AG09309 (cell line): Measurements from ENCODE around the gene RBM43.

ENCODE experiments used
- DNase-seq: peaks from one replicate; pipeline ENCODE4 v3.0.0-alpha.2; 2010; ENCODE audit warnings: low read depth
- H3K4me3 ChIP-seq: 2 replicates; pipeline ENCODE4 v1.5.1; 2011; ENCODE audit warnings: mild to moderate bottlenecking, low read depth, low read length, moderate library complexity; ENCODE audit not compliant: control insufficient read depth
- CTCF ChIP-seq: IDR thresholded peaks from 2 replicates; pipeline ENCODE4 v1.5.1; 2011; ENCODE audit warnings: mild to moderate bottlenecking, low read depth, low read length, inconsistent platforms; ENCODE audit not compliant: insufficient read depth, control insufficient read depth; ENCODE audit errors: missing control alignments

The RBM43 gene

GRCh38 chr2:151282401-151282800 lies 20.7 kb upstream of the RBM43 start:
- no peak for TF ChIP-seq CTCF
- no peak overlapping the region for H3K4me3 ChIP-seq
- DNase-seq, result no peak

- no peak for TF ChIP-seq CTCF
- DNase-seq, result no peak
- H3K4me3 ChIP-seq, result no peak overlapping the region
Measured at GRCh38 chr2:151280271-151280670, 18.6 kb upstream of the RBM43 start.

DNA sequence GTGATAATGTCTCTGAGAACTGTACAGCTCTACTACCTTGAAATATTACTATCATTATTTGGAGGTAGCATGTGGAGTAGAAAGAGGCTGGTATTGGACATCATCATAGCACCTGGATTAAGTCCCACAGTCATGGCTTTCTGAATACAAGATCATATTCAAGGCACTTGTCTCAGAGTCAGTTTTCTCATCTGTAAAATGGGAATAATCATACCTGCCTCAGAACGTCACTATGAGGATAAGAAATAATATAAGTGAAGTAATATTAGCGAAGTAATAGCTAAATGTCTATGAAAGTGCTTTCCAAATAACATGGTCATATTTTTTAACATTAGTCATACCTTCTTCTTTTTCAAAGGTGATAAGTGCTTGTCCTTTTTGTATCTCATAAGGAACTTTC lies 16.8 kb upstream of the RBM43 start:
- H3K4me3 ChIP-seq, result no peak overlapping the region
- no peak for TF ChIP-seq CTCF
- DNase-seq, result no peak

DNA sequence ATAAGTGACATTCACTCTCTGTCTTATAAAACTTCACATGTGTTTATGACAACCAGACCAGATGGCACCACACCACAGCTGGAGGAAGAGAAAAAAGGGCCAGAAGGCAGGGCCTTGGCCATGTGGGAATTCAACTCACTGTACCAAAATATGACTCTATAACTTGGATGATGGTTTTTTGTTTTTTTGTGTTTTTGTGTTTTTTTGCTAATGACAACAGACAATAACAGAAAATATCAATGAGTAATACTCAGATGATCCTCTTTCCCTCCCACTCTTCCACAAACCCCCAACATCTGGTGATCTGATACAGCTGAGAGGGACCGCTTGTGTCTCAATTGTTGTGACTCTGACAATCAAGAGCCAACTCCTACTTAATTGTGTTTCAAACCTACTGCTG lies 15.4 kb upstream of the RBM43 start:
- no peak for TF ChIP-seq CTCF
- no peak overlapping the region for H3K4me3 ChIP-seq
- no peak for DNase-seq

DNA sequence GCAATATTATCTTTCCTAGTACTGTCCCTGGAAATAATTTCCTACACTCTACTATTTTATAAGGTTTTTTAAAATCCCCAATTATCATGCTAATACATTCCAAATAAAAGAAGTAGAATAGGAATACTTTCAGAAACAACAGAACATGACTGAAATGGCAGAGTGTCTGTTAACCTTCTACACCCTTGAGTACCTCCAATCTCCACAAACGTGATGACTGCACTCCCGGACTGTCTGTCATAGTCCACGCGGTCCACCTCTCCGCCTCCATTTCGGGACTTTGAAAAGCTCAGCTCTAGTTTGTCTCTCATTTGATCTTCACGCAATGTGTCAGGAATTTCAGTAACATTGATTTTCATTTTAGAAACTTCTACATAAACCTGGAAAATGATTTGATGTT lies 13.6 kb upstream of the RBM43 start:
- no peak for DNase-seq
- no peak overlapping the region for H3K4me3 ChIP-seq
- no peak for TF ChIP-seq CTCF

DNA sequence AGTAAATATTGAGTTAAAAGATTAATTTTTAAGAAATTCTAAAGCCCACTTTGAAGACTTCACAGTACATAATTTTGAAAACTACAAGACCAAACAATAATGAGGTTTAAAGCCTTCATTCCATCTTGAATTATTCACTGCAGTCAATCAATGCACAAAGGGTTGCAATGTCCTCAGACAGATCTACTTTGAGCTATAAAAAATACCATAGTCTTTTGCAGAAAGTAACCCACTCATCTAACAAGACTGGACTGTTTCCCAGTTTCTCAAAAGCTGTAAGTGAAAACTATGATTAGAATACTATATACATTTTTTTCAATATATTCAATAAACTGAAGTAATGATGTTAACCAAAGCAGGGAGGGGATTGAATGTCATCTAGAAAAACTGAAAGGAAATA lies 10.2 kb upstream of the RBM43 start:
- DNase-seq, result no peak
- H3K4me3 ChIP-seq, result no peak overlapping the region
- no peak for TF ChIP-seq CTCF
